Kasumi-1 (cell line): ENCODE results near the gene SNRPD2.
"Not testable (repeated sequence)": the region's sequence is repeated elsewhere in the genome, so short reads cannot be mapped to it uniquely, and the experiment has no call there.

Experiments used
- DNase-seq, 2 experiments: peaks; one replicate each; lab custom pipeline; 2025; lab: John Stamatoyannopoulos, UW

The SNRPD2 gene

GRCh38 chr19:45705115-45705514 lies 13.4 kb upstream of the SNRPD2 start:
- no peak for DNase-seq

DNA sequence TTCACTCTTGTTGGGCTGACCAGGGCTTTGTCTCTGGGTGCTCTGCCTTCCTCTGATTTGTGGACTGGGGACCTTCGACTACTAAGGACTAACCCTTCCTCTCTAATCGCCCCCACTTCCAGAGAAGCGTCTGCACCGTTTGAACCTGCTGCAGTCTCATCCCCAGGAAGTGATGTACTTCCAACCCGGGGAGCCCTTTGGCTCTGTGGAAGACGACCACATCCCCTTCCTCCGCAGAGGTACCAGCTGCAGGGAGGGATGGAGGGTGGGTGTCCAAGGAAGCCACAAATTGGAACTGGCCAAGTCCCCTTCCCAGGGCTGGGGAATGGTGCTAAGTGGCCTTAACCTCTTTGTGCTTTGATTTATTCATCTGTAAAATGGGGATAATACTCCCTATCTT lies 9.9 kb upstream of the SNRPD2 start:
- DNase-seq = no peak

GRCh38 chr19:45693106-45693788 lies 1.5 kb upstream of the SNRPD2 start:
- peak; percentile 44 to 56 for DNase-seq

GRCh38 chr19:45692187-45693105 lies 693 bp upstream of the SNRPD2 start, which contains the start of gene QPCTL:
Gene QPCTL, plus strand, starts transcription at chr19:45692666. Its CDS starts 38 bp downstream, at chr19:45692704.
- peak; percentile 99 to 100 for DNase-seq

DNA sequence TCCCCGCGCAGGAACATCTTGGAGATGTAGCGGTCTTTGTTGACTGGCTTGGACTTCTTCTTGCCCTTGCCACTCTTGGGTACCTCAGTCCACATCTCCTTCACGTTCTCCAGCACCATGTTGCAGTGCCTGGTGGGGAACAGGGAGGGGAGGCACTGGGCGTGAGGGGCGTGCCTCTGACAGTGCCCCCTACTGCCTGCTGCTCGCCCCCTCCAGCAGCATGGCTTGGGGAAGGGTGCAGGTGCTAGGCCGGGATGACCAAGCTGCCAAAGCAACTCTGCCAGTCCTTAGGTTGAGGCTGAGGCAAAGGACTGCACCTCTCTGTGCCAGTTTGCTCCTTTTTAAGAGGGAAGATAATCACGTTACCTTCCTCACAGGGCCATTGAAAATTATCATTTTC lies 4.2 kb downstream of the SNRPD2 start:
- DNase-seq = no peak

DNA sequence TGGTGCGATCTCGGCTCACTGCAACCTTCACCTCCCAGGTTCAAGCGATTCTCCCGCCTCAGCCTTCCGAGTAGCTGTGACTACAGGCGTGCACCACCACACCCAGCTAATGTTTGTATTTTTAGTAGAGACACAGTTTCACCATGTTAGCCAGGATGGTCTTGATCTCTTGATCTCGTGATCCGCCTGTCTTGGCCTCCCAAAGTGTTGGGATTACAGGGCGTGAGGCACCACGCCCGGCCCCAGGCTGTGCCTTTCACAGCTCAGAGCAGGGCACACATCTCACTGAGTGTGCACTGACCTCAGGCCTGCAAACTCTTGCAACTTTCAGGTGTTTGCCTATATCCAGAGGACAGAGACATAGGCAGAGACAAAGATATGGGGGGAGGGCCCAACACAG lies 6.7 kb downstream of the SNRPD2 start:
- not testable (repeated sequence) for DNase-seq

DNA sequence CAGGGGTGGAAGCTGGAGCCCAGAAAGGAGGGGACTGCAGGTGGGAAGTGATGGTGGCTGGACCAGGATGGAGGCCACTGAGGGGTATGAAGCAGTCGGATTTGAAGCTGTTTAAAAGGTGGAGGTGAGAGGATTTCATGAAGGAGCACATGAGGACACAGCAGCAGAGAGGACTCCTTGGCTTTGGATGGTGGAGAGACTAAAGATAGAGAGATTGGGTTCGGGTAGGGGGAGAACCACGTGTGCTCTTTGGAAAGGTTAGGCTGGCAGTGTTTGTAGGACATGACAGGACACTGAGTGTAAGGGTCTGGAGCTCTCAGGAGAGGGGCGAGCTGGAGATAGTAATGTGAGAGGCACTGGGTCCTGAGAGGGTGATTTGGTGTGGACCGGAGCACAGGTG lies 8.8 kb downstream of the SNRPD2 start:
- no peak for DNase-seq

DNA sequence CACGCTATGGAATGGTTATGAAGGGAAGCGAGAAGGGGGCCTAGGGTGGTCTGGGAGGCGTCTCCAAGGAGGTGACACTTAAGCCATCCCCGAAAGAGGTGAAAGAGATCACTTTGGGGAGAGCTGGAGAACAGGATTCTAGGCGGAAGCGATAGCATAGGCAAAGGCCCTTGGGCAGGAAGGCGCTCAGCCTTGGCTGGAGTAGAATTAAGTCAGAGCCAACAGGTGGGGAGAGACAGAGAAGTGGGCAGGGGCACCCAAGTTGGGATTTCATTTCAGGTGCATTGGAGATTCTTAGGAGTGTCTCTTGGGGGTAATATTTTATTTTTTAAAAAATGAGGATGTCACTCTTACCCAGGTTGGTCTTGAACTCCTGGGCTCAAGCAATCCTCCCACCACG lies 9.6 kb downstream of the SNRPD2 start:
- no peak for DNase-seq

DNA sequence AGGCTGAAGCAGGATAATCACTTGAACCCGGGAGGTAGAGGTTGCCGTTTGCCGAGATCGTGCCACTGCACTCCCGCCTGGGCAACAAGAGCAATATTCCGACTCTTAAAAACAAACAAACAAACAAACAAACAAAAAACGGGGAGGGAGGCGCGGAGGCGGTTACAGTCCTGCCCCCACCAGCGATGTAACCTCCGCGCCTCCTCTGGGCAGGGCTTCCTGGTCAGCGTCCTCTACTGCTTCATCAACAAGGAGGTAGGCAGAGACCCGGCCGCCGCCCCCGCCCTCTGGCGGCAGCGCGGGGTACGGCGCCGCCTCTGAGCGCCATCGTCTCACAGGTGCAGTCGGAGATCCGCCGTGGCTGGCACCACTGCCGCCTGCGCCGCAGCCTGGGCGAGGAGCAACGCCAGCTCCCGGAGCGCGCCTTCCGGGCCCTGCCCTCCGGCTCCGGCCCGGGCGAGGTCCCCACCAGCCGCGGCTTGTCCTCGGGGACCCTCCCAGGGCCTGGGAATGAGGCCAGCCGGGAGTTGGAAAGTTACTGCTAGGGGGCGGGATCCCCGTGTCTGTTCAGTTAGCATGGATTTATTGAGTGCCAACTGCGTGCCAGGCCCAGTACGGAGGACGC lies 10.2 kb downstream of the SNRPD2 start:
- peak; percentile 60 to 73 for DNase-seq

DNA sequence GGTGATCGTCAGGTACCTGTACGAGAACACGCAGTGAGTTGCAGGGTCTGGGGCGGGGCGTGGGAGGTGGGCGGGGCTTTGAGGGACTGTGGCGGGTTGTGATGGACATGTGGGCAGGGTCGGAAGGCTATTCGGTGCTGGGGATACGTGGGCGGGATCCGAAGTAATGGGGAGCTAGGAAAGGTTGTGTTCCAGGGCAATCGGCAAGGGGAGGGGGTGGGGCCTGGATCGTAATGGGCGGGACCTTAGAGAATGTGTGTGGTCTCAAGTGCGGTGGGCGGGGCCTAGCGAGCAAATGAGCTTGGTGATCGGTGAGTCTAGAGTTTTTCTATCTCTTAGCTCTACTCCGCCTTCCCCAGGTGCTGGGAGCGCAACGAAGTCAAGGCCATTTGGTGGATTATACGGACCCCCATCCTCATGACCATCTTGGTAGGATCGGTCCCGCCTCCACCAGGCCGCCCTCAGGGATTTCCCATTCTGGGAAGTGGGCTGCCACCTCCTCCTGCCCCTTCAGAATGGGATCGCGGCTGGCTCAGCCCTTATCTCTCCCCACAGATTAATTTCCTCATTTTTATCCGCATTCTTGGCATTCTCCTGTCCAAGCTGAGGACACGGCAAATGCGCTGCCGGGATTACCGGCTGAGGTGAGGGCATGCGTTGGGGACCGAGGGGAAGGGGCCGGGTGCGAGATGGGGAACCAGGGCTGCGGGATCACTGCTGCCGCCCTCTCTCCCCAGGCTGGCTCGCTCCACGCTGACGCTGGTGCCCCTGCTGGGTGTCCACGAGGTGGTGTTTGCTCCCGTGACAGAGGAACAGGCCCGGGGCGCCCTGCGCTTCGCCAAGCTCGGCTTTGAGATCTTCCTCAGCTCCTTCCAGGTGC lies 14.2 kb downstream of the SNRPD2 start:
- peak; percentile 68 to 69 for DNase-seq

DNA sequence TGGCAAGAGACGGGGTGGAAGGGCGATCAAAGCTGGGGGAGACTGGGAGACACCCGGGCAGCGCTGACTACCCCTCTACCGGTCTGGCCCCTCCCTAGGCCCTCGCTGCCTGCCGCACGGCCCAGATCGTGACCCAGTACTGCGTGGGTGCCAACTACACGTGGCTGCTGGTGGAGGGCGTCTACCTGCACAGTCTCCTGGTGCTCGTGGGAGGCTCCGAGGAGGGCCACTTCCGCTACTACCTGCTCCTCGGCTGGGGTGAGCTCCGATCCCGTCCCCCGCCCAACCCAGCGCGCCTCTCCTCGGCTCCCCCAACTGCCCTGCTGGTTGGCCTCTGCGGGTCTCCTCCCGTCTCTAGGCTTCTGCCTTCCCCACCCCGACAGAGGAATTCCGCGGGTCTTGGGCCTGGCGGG lies 14.9 kb downstream of the SNRPD2 start:
- DNase-seq = no peak

DNA sequence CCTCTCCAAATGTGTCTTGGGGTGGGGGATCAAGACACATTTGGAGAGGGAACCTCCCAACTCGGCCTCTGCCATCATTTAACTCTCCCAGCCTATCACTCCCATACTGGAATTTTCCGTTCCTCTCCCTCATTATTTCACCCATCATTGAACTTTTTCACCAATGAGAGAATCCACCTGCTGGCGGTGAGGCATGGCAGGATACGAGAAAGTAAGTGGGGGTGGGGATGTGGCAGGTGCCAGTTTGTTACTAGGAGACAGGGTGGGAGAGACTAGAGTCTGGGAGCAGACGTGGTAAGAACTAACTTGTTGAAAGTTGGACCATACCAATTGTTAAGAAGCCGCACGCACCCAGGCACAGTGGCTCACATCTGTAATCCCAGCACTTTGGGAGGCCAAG lies 16.8 kb downstream of the SNRPD2 start:
- no peak for DNase-seq

DNA sequence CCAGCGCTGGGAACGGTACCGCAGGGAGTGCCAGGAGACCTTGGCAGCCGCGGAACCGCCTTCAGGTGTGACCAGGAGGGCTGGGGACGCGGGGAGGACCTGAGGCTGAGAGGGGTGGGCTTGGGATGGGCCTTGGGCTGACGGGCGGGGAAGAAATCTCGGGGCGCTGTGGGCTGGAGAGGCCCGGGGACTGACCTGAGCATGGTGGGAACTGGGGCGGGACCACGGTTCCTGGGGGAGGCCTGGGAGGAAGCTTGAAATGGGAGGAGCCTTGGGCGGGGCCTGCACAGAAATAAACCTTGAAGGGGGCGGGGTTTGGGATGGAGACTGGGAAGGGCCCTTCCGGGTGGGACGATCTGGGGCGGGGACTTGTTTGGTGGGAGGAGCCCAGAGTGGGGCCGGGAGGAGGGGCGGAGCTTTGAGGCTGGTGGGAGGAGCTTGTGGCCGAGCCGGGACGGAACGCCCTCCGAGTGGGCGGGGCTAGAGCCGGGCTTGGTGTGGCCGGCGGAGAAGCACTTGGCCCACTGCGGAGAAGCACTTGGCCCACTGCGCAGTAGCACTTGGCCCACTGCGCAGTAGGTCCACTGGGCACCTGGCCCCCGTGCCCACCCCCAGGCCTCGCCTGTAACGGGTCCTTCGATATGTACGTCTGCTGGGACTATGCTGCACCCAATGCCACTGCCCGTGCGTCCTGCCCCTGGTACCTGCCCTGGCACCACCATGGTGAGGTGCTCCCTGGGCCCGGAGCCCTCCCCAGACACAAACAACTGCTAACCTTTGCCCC lies 20.9 kb downstream of the SNRPD2 start:
- DNase-seq = peak; percentile 71 to 73

DNA sequence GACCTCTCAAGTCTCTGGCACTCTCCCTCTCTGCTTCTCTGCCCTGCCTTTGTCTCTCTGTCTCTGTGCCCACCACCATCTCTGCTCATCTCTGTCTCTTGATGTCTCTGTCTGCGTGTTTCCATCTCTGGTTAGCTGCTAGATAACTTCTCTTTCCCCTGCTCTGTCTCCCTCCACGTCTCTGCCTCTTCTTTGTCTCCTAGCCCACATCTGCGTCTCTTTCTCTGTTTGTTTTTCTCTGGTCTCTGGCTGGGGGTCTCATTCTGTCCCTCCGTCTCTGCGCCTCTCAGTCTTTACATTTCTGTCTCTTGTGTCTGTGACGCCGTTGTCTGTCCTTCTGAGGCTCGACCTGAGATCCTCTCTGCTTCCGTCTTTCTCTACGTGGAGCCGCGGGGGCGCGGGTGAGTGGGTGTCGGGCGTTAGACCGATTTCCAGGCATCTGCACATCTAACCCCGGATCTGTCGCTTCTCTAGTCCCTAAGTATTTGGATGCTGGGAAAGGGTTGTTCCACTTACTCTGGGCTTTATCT lies 23.3 kb downstream of the SNRPD2 start:
- DNase-seq = peak; percentile 11 to 40

DNA sequence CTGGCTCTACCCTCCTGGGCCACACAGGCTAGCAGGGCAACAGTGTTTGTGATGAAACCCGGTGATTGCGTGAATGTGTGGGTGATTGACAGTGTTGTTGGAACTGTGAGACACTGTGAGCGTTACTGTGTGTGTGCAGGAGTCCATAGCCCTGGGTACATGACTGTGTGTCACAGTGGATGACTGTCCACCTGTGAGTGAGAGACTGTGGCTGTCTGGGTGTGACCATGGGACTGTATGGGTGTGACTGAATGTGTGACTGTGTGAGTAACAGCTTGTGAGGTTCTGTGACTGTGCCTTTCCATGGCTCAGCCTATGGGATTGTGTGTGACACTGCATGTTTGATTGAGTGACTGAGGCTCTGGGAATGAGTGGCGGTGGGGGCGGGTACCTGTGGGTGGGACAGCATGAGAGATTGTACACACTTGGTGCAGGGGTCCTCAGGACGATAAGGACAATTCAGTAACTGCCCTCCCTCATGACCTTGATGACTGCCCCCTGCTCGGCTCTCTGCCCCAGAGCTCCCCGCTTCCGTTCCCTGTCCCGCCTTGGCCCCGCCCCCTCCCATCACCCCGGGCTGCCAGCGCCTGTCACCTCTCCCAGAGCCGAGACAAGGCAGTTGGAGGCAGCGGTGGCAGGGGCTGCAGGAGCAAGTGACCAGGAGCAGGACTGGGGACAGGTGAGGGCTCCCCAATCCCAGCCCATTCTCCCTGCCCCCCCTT lies 24.0 kb downstream of the SNRPD2 start, which contains the start of gene GIPR:
Gene GIPR, plus strand, starts transcription at position 602 of the 722 bp plus-strand sequence. CDS start 1,300 bp downstream, outside the sequence.
- peak; percentile 4 to 27 for DNase-seq

GRCh38 chr19:45664575-45664974 lies 27.2 kb downstream of the SNRPD2 start:
- DNase-seq = no peak

GRCh38 chr19:45663800-45664199 lies 28.0 kb downstream of the SNRPD2 start:
- DNase-seq = peak in 1 of 2 experiments; percentile 21

GRCh38 chr19:45660636-45661035 lies 31.1 kb downstream of the SNRPD2 start:
- DNase-seq = no peak

- no peak for DNase-seq
These were observed 32.5 kb downstream of the SNRPD2 start for GRCh38 chr19:45659096-45659729.
